Heart left ventricle (tissue), 13 donors: ENCODE results near the gene RIPK4.

Experiments used
- POLR2A ChIP-seq, 2 donors: fragments of 450-650 bp; IDR thresholded peaks; one replicate each; pipeline ENCODE4 v1.6.1; 2017; ENCODE audit warnings: antibody characterized with exemption in 2 of 2, mild to moderate bottlenecking in 2 of 2, moderate library complexity in 2 of 2
- TF ChIP-seq, protein P1 (sequence below), 12 donors: fragments of 200-600 bp; sonication (generic) in 4 of 12; IDR thresholded peaks; one replicate each; pipeline versions ENCODE4 v1.5.0 to v1.8.0; 2018 to 2022; ENCODE audit warnings: antibody characterized with exemption in 12 of 12, mild to moderate bottlenecking in 5 of 12
- donor health status: ischemic (EF 13 %, LVEDD 7.1; RV severe dilation, severe dysfunction).
- donor health status: DM: no; HTN: yes; CAD: no.
- donor health status: DM: no; HTN: no; CAD: no.
- donor health status: ischemic (EF 25% LVEDD 6.9; RV normal size, moderate dysfunction).
- donor health status: ischemic (EF 25% LVEDD 5.7; RV mildly dilated, moderate dysfunction).
- donor health status: ischemic (EF 35%, LVEDD 5.7; RV mildly dilated, moderate dysfunction).
- donor health status: nonischemic (EF 11% LVEDD 7.7; RV severe dilation, severe dysfunction).
- donor health status: DM: yes; HTN: yes; CAD: no.
- donor health status: PGD.
- donor health status: ischemic (EF 29% LVEDD 5.4; RV normal size, mild dysfunction).
- donor health status: nonischemic (EF 23%, LVEDD 6.1; RV moderate dilation, normal function).

DNA sequence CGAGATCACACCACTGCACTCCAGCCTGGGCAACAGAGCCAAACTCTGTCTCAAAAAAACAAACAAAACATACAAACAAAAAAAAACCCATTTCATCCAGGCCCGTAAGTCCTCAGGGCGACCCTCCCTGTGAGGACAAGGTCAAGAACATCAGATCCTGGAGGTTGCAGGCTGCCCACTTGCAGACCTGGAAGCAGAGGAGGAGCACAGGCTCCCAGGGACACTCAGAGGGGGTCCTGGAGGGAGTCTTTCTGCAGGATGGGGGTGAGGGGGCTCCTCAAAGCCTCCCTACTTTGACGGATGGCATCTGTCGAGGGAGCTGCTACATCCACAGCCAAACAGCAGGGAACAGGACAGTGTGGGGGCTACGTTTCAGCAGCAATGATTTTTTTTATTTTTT lies 47.2 kb downstream of the RIPK4 start:
- TF ChIP-seq, protein P1, sequence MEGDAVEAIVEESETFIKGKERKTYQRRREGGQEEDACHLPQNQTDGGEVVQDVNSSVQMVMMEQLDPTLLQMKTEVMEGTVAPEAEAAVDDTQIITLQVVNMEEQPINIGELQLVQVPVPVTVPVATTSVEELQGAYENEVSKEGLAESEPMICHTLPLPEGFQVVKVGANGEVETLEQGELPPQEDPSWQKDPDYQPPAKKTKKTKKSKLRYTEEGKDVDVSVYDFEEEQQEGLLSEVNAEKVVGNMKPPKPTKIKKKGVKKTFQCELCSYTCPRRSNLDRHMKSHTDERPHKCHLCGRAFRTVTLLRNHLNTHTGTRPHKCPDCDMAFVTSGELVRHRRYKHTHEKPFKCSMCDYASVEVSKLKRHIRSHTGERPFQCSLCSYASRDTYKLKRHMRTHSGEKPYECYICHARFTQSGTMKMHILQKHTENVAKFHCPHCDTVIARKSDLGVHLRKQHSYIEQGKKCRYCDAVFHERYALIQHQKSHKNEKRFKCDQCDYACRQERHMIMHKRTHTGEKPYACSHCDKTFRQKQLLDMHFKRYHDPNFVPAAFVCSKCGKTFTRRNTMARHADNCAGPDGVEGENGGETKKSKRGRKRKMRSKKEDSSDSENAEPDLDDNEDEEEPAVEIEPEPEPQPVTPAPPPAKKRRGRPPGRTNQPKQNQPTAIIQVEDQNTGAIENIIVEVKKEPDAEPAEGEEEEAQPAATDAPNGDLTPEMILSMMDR (IDR thresholded peaks at IDR 0.05) = no peak
- no peak for TF ChIP-seq POLR2A (IDR thresholded peaks at IDR 0.05)
